A549 (cell line): ENCODE measurements around the gene CELF2. TPM values are rescaled to one million over a fixed set of nuclear protein-coding genes. Genes with fewer than 3 reads are reported as not detected.
A peak's percentile ranks its signal among the peaks of the same experiment; 100 is the strongest.

Source experiments
- ATAC-seq, 2 experiments: fragments of 200-7000 bp in 1 of 2; fragments of >200 bp in 1 of 2; cut with Nextera tagmentation in 1 of 2; cut with Tn5 transposase in 1 of 2; 3 replicates each; pipeline versions ENCODE4 v1.8.0 to v1.9.1; 2018 to 2020; ENCODE audit warnings: mild to moderate bottlenecking in 1 of 2, moderate library complexity in 1 of 2
- CTCF ChIA-PET: fragments of 300-600 bp; sonication (Branson Sonifier 250); formaldehyde crosslinking; extraction: SDS; loops from one replicate; lab custom pipeline; 2021; ENCODE audit warnings: antibody characterized with exemption, inconsistent platforms; lab: Yijun Ruan, JAX
- POLR2A ChIA-PET: fragments of 350-600 bp; formaldehyde crosslinking; extraction: SDS; loops from one replicate; lab custom pipeline; 2021; ENCODE audit warnings: antibody characterized with exemption, inconsistent platforms; lab: Yijun Ruan, JAX
- DNase-seq, 2 experiments: peaks; one replicate each; pipeline versions ENCODE4 v3.0.0 to v3.0.0-alpha.2; 2011 to 2016; ENCODE audit warnings: low read depth in 1 of 2, low spot score in 1 of 2
- FAIRE-seq: peaks from 2 replicates; lab custom pipeline; 2011; peaks lifted over from hg19 to GRCh38; lab: Jason Lieb, UNC
- H3K27ac ChIP-seq, 2 experiments: fragments of >200 bp; sonication (Bioruptor Twin); formaldehyde crosslinking; 3 replicates each; pipeline ENCODE4 v1.5.1; 2016 to 2017
- H3K4me1 ChIP-seq: fragments of >200 bp; sonication (Bioruptor Twin); formaldehyde crosslinking; 3 replicates; pipeline ENCODE4 v1.6.1; 2016
- H3K4me2 ChIP-seq: fragments of >200 bp; sonication (Bioruptor Twin); formaldehyde crosslinking; 3 replicates; pipeline ENCODE4 v1.6.1; 2016
- H3K4me3 ChIP-seq: fragments of >200 bp; sonication (Bioruptor Twin); formaldehyde crosslinking; 3 replicates; pipeline ENCODE4 v1.5.1; 2016
- H3K9me3 ChIP-seq: fragments of >200 bp; sonication (Bioruptor Twin); formaldehyde crosslinking; 3 replicates; pipeline ENCODE4 v1.6.1; 2016
- CHD2 ChIP-seq: fragments of 150-350 bp; IDR thresholded peaks from 2 replicates; pipeline ENCODE4 v1.6.1; 2014; ENCODE audit warnings: low read length; ENCODE audit not compliant: partially characterized antibody
- EHMT2 ChIP-seq: fragments of 200-600 bp; sonication (generic); IDR thresholded peaks from 2 replicates; pipeline ENCODE4 v1.6.1; 2016; ENCODE audit warnings: antibody characterized with exemption, low read depth, mild to moderate bottlenecking, moderate library complexity
- ESRRA ChIP-seq: fragments of 150-350 bp; IDR thresholded peaks from 2 replicates; pipeline ENCODE4 v1.6.1; 2014; ENCODE audit warnings: mild to moderate bottlenecking, low read length, borderline replicate concordance
- FOSB ChIP-seq: fragments of 250-450 bp; sonication (Bioruptor Pico); IDR thresholded peaks from 2 replicates; pipeline ENCODE4 v1.5.0; 2020; ENCODE audit warnings: mild to moderate bottlenecking, moderate library complexity
- FOXS1 ChIP-seq: fragments of 250-450 bp; sonication (Bioruptor Pico); IDR thresholded peaks from 2 replicates; pipeline ENCODE4 v1.5.0; 2020; ENCODE audit warnings: mild to moderate bottlenecking, moderate library complexity
- HEYL ChIP-seq: fragments of 250-450 bp; sonication (Bioruptor Pico); IDR thresholded peaks from 2 replicates; pipeline ENCODE4 v1.8.0; 2021; ENCODE audit warnings: mild to moderate bottlenecking, moderate library complexity
- HOXA7 ChIP-seq: fragments of 250-450 bp; sonication (Bioruptor Pico); IDR thresholded peaks from 2 replicates; pipeline ENCODE4 v1.5.0; 2020; ENCODE audit warnings: mild to moderate bottlenecking, moderate library complexity
- HOXB5 ChIP-seq: fragments of 250-450 bp; sonication (Bioruptor Pico); IDR thresholded peaks from 2 replicates; pipeline ENCODE4 v1.5.0; 2020; ENCODE audit warnings: mild to moderate bottlenecking, moderate library complexity
- JUNB ChIP-seq: fragments of >200 bp; sonication (Bioruptor Twin); formaldehyde crosslinking; IDR thresholded peaks from 2 replicates; pipeline ENCODE4 v1.6.1; 2016
- KDM1A ChIP-seq: fragments of 200-600 bp; sonication (generic); IDR thresholded peaks from 2 replicates; pipeline ENCODE4 v1.6.1; 2016; ENCODE audit warnings: low read depth, mild to moderate bottlenecking
- KDM5A ChIP-seq: fragments of 200-600 bp; sonication (generic); IDR thresholded peaks from 2 replicates; pipeline ENCODE4 v1.6.1; 2016; ENCODE audit warnings: antibody characterized with exemption, mild to moderate bottlenecking
- MAFK ChIP-seq: fragments of 450-650 bp; IDR thresholded peaks from 2 replicates; pipeline ENCODE4 v1.6.1; 2014; ENCODE audit not compliant: partially characterized antibody
- NFE2L2 ChIP-seq: fragments of 150-350 bp; conservative IDR thresholded peaks from 2 replicates; pipeline ENCODE4 v1.6.1; 2014; ENCODE audit warnings: low read length
- POLR2A ChIP-seq: IDR thresholded peaks from 2 replicates; pipeline ENCODE4 v1.6.1; 2012; ENCODE audit warnings: mild to moderate bottlenecking, low read length
- RAD21 ChIP-seq, 2 experiments: fragments of >200 bp in 1 of 2; sonication (Bioruptor Twin) in 1 of 2; formaldehyde crosslinking in 1 of 2; IDR thresholded peaks in 1 of 2; conservative IDR thresholded peaks in 1 of 2; 2 replicates in 1 of 2; 3 replicates in 1 of 2; pipeline ENCODE4 v1.6.1; 2012 to 2018; ENCODE audit warnings: inconsistent platforms in 1 of 2
- RARB ChIP-seq: fragments of 250-450 bp; sonication (Bioruptor Pico); IDR thresholded peaks from 2 replicates; pipeline ENCODE4 v1.8.0; 2021; ENCODE audit warnings: mild to moderate bottlenecking, moderate library complexity
- SMC3 ChIP-seq: fragments of >200 bp; sonication (Bioruptor Twin); formaldehyde crosslinking; IDR thresholded peaks from 3 replicates; pipeline ENCODE4 v1.6.1; 2018; ENCODE audit warnings: inconsistent platforms
- TP53 ChIP-seq: fragments of 250-450 bp; sonication (Bioruptor Pico); IDR thresholded peaks from 2 replicates; pipeline ENCODE4 v1.5.0; 2021; ENCODE audit warnings: mild to moderate bottlenecking, moderate library complexity
- ZFP36 ChIP-seq: fragments of 450-650 bp; IDR thresholded peaks from 2 replicates; pipeline ENCODE4 v1.6.1; 2014; ENCODE audit warnings: borderline replicate concordance; ENCODE audit not compliant: partially characterized antibody
- WGBS: methylation state at CpG from one replicate; pipeline ENCODE4 v1.1.6; 2017; ENCODE audit errors: missing lambda C conversion rate; 5-methylcytosine and 5-hydroxymethylcytosine counted together
- polyA plus RNA-seq, 4 experiments: library from polyadenylated mRNA; depleted of rRNA in 3 of 4; stranded (reverse); fragments of >200 nt; fragmentation: RNase III in 1 of 4; extraction: RNeasy Plus Mini Kit Qiagen cat#74134 plus additional on column Dnase treatment in 1 of 4; gene quantifications; 2 replicates in 3 of 4; 3 replicates in 1 of 4; pipeline ENCODE4 v1.2.3, GENCODE V29; 2011 to 2017
- TF ChIP-seq, protein P1 (sequence below): fragments of 250-450 bp; sonication (Bioruptor Pico); IDR thresholded peaks from 2 replicates; pipeline ENCODE4 v1.5.0; 2020; ENCODE audit warnings: low read depth, mild to moderate bottlenecking, moderate library complexity
- TF ChIP-seq, protein P2 (sequence below): fragments of >200 bp; sonication (Bioruptor Twin); formaldehyde crosslinking; IDR thresholded peaks from 3 replicates; pipeline ENCODE4 v1.5.1; 2016
- TF ChIP-seq, protein P3 (sequence below): fragments of >200 bp; sonication (Bioruptor Twin); formaldehyde crosslinking; IDR thresholded peaks from 3 replicates; pipeline ENCODE4 v1.6.1; 2016

Gene CELF2
- polyA plus RNA-seq, 2 of the 4 experiments (the other 2 are of a cell fraction): 0.01 to 0.03 TPM

DNA sequence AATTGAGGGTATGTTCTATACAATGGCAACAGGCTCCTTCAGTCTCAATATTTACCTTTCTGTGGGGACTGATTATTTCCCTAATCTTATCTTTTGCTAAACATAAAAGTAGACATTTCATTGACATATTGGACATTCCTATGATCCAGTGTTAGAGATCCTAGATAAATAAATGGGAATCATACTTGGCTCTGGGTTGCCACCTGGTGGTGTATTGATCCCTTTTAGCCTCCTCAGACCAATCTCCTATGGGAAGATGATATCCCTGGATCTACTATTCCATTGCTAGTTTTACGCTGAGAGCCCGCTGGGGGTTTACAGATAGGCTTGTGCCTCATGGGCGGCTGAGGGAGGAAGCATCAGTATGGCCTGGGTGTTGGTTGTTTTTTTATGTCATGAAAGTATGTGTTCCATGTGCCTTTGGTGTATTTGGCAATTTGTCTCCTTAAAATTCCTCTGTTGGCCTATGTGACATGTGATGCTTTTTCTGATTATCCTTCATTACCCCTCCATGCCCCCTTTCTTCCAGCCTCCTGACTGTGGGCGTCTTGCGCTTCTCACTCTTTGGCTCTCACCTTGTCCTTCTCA lies 18.8 kb downstream of the CELF2 start:
- WGBS: 35% methylated on average over 5 of the region's 5 CpGs
- no peak overlapping the region for H3K4me3 ChIP-seq
- no peaks in the 10 kb centered on the region for H3K4me1 ChIP-seq
- peak; percentile 68 to 83 for ATAC-seq
- no peak for FAIRE-seq
- ChIA-PET CTCF (interaction anchor here (0.8 to 1.5 kb wide), 6 partner anchors 21 to 1706 kb away, joined by 3 to 6 read pairs (median 4); no protein-coding TSS in a partner anchor), POLR2A (no interaction called here)
- peak; percentile 30 to 38 for DNase-seq
- no peaks in the 10 kb centered on the region for H3K9me3 ChIP-seq
- H3K4me2 ChIP-seq: no peak overlapping the region
- no peak for TF ChIP-seq ESRRA
- no peak for TF ChIP-seq FOXS1 (CRISPR knock-in tag)
- TF ChIP-seq SMC3: peak; percentile 39; the same call in 2 of the 3 replicates
- TF ChIP-seq RAD21 (conservative IDR thresholded peaks at IDR 0.05 in 1 of 2, IDR thresholded peaks at IDR 0.05 in 1 of 2): peak; percentile 37 to 66; a peak in 3 of 5 replicates
- no peak for TF ChIP-seq HOXA7 (CRISPR knock-in tag)
- no peak for TF ChIP-seq TP53 (CRISPR knock-in tag)
- TF ChIP-seq, protein P1, sequence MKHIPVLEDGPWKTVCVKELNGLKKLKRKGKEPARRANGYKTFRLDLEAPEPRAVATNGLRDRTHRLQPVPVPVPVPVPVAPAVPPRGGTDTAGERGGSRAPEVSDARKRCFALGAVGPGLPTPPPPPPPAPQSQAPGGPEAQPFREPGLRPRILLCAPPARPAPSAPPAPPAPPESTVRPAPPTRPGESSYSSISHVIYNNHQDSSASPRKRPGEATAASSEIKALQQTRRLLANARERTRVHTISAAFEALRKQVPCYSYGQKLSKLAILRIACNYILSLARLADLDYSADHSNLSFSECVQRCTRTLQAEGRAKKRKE (CRISPR knock-in tag): no peak
- TF ChIP-seq, protein P2, sequence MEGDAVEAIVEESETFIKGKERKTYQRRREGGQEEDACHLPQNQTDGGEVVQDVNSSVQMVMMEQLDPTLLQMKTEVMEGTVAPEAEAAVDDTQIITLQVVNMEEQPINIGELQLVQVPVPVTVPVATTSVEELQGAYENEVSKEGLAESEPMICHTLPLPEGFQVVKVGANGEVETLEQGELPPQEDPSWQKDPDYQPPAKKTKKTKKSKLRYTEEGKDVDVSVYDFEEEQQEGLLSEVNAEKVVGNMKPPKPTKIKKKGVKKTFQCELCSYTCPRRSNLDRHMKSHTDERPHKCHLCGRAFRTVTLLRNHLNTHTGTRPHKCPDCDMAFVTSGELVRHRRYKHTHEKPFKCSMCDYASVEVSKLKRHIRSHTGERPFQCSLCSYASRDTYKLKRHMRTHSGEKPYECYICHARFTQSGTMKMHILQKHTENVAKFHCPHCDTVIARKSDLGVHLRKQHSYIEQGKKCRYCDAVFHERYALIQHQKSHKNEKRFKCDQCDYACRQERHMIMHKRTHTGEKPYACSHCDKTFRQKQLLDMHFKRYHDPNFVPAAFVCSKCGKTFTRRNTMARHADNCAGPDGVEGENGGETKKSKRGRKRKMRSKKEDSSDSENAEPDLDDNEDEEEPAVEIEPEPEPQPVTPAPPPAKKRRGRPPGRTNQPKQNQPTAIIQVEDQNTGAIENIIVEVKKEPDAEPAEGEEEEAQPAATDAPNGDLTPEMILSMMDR: peak; percentile 38
- TF ChIP-seq, protein P3, sequence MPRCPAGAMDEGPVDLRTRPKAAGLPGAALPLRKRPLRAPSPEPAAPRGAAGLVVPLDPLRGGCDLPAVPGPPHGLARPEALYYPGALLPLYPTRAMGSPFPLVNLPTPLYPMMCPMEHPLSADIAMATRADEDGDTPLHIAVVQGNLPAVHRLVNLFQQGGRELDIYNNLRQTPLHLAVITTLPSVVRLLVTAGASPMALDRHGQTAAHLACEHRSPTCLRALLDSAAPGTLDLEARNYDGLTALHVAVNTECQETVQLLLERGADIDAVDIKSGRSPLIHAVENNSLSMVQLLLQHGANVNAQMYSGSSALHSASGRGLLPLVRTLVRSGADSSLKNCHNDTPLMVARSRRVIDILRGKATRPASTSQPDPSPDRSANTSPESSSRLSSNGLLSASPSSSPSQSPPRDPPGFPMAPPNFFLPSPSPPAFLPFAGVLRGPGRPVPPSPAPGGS: no peak
- no peak for TF ChIP-seq MAFK
- TF ChIP-seq JUNB: no peak
- H3K27ac ChIP-seq: no peak overlapping the region

DNA sequence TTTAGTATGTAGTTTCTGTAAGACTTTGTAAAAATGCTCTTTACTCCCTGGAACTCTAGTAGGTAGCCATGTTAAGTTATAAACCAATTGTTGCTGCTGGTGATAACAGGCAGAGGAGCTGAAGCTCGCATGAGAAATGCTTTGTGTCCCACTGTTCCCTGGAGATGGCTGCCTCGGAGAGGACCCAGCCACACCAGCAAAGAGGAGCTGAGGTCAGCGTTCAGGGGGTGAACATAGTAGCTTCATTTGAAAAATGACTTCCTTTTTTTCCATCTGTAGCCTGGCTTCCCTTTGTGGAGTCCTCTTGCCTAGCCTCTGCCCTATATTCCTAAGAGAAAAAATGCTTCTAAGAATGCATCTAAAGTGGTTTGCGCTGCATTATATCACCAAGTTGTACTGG lies 20.3 kb downstream of the CELF2 start:
- TF ChIP-seq RARB (no peak), ZFP36 (no peak), KDM1A (no peak), HEYL (CRISPR knock-in tag) (no peak), HOXB5 (CRISPR knock-in tag) (no peak), FOSB (CRISPR knock-in tag) (no peak), CHD2 (no peak), FOXS1 (CRISPR knock-in tag) (no peak), TP53 (CRISPR knock-in tag) (no peak)
- CTCF ChIA-PET: interaction anchor here (1.1 kb wide), 1 partner anchor 16 kb away, joined by 4 read pairs; no protein-coding TSS in a partner anchor

DNA sequence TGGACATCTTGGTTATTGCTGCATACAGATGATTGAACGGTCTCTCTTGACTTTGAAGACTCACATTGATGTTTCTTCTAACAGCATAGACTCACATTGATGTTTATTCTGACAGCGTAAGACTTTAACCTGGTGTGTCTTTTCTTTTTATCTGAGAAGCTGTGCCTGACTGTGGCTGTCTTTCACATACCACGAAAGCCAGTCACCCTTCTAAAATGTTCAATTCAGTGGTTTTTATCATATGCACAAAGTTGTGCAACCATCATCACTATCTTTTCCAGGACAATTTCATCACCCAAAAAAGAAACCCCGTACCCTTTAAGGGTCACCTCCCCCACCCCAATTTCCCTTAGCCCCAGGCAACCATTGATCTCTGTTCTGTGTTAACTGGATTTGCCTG lies 24.7 kb downstream of the CELF2 start:
- POLR2A ChIA-PET: no interaction called here
- H3K4me1 ChIP-seq: no peaks in the 10 kb centered on the region
- H3K4me2 ChIP-seq: no peak overlapping the region
- CTCF ChIA-PET: no interaction called here
- H3K9me3 ChIP-seq: no peaks in the 10 kb centered on the region
- H3K4me3 ChIP-seq: no peak overlapping the region
- WGBS: 7% methylated on average over 4 of the region's 4 CpGs
- FAIRE-seq (no peak), DNase-seq (no peak), ATAC-seq (no peak)
- no peak for TF ChIP-seq EHMT2
- TF ChIP-seq ZFP36: no peak
- TF ChIP-seq KDM5A: no peak
- no peak for TF ChIP-seq POLR2A
- TF ChIP-seq TP53 (CRISPR knock-in tag): no peak
- no peak for TF ChIP-seq NFE2L2
- H3K27ac ChIP-seq: no peak overlapping the region

More for the DNA sequence above, 20.3 kb downstream of the CELF2 start:
- DNase-seq (no peak), FAIRE-seq (no peak), ATAC-seq (no peak)
- POLR2A ChIA-PET: no interaction called here
- WGBS: 3% methylated on average over 4 of the region's 4 CpGs
- no peak overlapping the region for H3K4me3 ChIP-seq
- no peak overlapping the region for H3K4me2 ChIP-seq
- no peak overlapping the region for H3K27ac ChIP-seq
- H3K9me3 ChIP-seq: no peaks in the 10 kb centered on the region
- no peaks in the 10 kb centered on the region for H3K4me1 ChIP-seq
